Measurements from ENCODE around the gene TMUB1.

TMUB1 gene

GRCh38 chr7:151083071-151083823 lies at the start of gene TMUB1:
Gene TMUB1 (minus strand): TSS chr7:151083493. CDS start chr7:151082563, 930 bp downstream.
- DNase-seq, result peak; percentile 64

GRCh38 chr7:151132461-151133205 lies 49.3 kb upstream of the TMUB1 start:
- DNase-seq, result no peak

- DNase-seq, result no peak
These were observed 48.5 kb upstream of the TMUB1 start for GRCh38 chr7:151131592-151132293.

- no peak for DNase-seq
These were observed 47.9 kb upstream of the TMUB1 start for GRCh38 chr7:151131224-151131591.

- DNase-seq, result no peak
These were observed 47.5 kb upstream of the TMUB1 start for GRCh38 chr7:151130741-151131157.

- DNase-seq, result no peak
These were observed 46.8 kb upstream of the TMUB1 start for GRCh38 chr7:151129960-151130591.

- DNase-seq, result no peak
These were observed 46.0 kb upstream of the TMUB1 start for GRCh38 chr7:151129117-151129959.

- DNase-seq, result no peak
These were observed 45.4 kb upstream of the TMUB1 start for GRCh38 chr7:151128716-151129115.

GRCh38 chr7:151128144-151128543 lies 44.9 kb upstream of the TMUB1 start:
- no peak for DNase-seq

- no peak for DNase-seq
These were observed 43.3 kb upstream of the TMUB1 start for GRCh38 chr7:151126491-151127137.

- no peak for DNase-seq
These were observed 42.7 kb upstream of the TMUB1 start for GRCh38 chr7:151125846-151126481.

- DNase-seq, result no peak
These were observed 42.2 kb upstream of the TMUB1 start for GRCh38 chr7:151125470-151125845.

GRCh38 chr7:151124899-151125399 lies 41.7 kb upstream of the TMUB1 start:
- no peak for DNase-seq

GRCh38 chr7:151124481-151124880 lies 41.2 kb upstream of the TMUB1 start:
- no peak for DNase-seq

GRCh38 chr7:151123822-151124464 lies 40.6 kb upstream of the TMUB1 start:
- peak; percentile 72 for DNase-seq

- DNase-seq, result no peak
These were observed 40.0 kb upstream of the TMUB1 start for GRCh38 chr7:151123158-151123821.

- DNase-seq, result no peak
These were observed 39.5 kb upstream of the TMUB1 start for GRCh38 chr7:151122796-151123157.

GRCh38 chr7:151122276-151122675 lies 39.0 kb upstream of the TMUB1 start:
- no peak for DNase-seq

- DNase-seq, result no peak
These were observed 38.3 kb upstream of the TMUB1 start for GRCh38 chr7:151121380-151122170.
